ENCODE results near the gene MCCD1.
A peak's percentile ranks its signal among the peaks of the same experiment; 100 is the strongest.

The MCCD1 gene

GRCh38 chr6:31513456-31514165, 15.2 kb upstream of the MCCD1 start:
- DNase-seq, result no peak

- DNase-seq, result no peak
Observed at GRCh38 chr6:31521835-31522234, 6.9 kb upstream of the MCCD1 start.

GRCh38 chr6:31525553-31525931, 3.2 kb upstream of the MCCD1 start:
- DNase-seq, result no peak

GRCh38 chr6:31525932-31526591, 2.7 kb upstream of the MCCD1 start:
- DNase-seq, result peak; percentile 9

GRCh38 chr6:31528307-31528777, 420 bp upstream of the MCCD1 start:
- DNase-seq, result no peak

- no peak for DNase-seq
Observed at GRCh38 chr6:31529329-31530150, 778 bp downstream of the MCCD1 start.

GRCh38 chr6:31530659-31531058, 1.9 kb downstream of the MCCD1 start:
- DNase-seq, result no peak

GRCh38 chr6:31531162-31531561, 2.4 kb downstream of the MCCD1 start:
- DNase-seq, result no peak

- DNase-seq, result no peak
Observed at GRCh38 chr6:31531771-31532643, 3.2 kb downstream of the MCCD1 start.

GRCh38 chr6:31532644-31533454, 4.1 kb downstream of the MCCD1 start:
- DNase-seq, result no peak

GRCh38 chr6:31533455-31533841, 4.7 kb downstream of the MCCD1 start:
- no peak for DNase-seq

GRCh38 chr6:31534011-31534410, 5.2 kb downstream of the MCCD1 start:
- no peak for DNase-seq

GRCh38 chr6:31534521-31535040, 5.8 kb downstream of the MCCD1 start:
- DNase-seq, result no peak

- no peak for DNase-seq
Observed at GRCh38 chr6:31535538-31536324, 7.0 kb downstream of the MCCD1 start.

GRCh38 chr6:31538805-31539400, 10.1 kb downstream of the MCCD1 start:
- no peak for DNase-seq

GRCh38 chr6:31540640-31541039, 11.9 kb downstream of the MCCD1 start:
- DNase-seq, result no peak

- DNase-seq, result no peak
Observed at GRCh38 chr6:31541059-31541657, 12.4 kb downstream of the MCCD1 start.

GRCh38 chr6:31541658-31542521, 13.1 kb downstream of the MCCD1 start, which contains the start of gene DDX39B:
Gene DDX39B, minus strand, starts transcription at chr6:31542003. Its CDS starts 1,471 bp downstream, at chr6:31540532.
- peak; percentile 93 for DNase-seq

- no peak for DNase-seq
Observed at GRCh38 chr6:31543639-31544038, 14.9 kb downstream of the MCCD1 start.

All from T1000 (cell line).